ENCODE data around the gene SLC27A1.
"Not testable (repeated sequence)": the region's sequence is repeated elsewhere in the genome, so short reads cannot be mapped to it uniquely, and the experiment has no call there.

Gene SLC27A1

GRCh38 chr19:17495639-17496296 is 25.4 kb downstream of the SLC27A1 start:
- no peak for ATAC-seq
- TF ChIP-seq ARNTL (CRISPR knock-in tag; IDR thresholded peaks at IDR 0.05; ENCODE audit: borderline replicate concordance, low read depth) (no peak), TOX (CRISPR knock-in tag; IDR thresholded peaks at IDR 0.05; ENCODE audit: borderline replicate concordance) (no peak), CSDC2 (CRISPR knock-in tag; IDR thresholded peaks at IDR 0.05) (no peak), OSR1 (CRISPR knock-in tag; IDR thresholded peaks at IDR 0.05) (no peak), CREB5 (CRISPR knock-in tag; IDR thresholded peaks at IDR 0.05; ENCODE audit: low read depth) (no peak), PATZ1 (CRISPR knock-in tag; IDR thresholded peaks at IDR 0.05; ENCODE audit: borderline replicate concordance) (no peak), ZFP30 (CRISPR knock-in tag; IDR thresholded peaks at IDR 0.05) (no peak), ZFP3 (CRISPR knock-in tag; IDR thresholded peaks at IDR 0.05) (no peak), TSHZ2 (CRISPR knock-in tag; IDR thresholded peaks at IDR 0.05) (no peak), RARB (CRISPR knock-in tag; IDR thresholded peaks at IDR 0.05) (no peak), ZNF70 (CRISPR knock-in tag; IDR thresholded peaks at IDR 0.05) (no peak), ZNF8 (CRISPR knock-in tag; IDR thresholded peaks at IDR 0.05) (no peak), ESRRG (CRISPR knock-in tag; IDR thresholded peaks at IDR 0.05) (no peak), ZNF565 (CRISPR knock-in tag; conservative IDR thresholded peaks at IDR 0.05; ENCODE audit: low read depth) (no peak), GLIS3 (CRISPR knock-in tag; IDR thresholded peaks at IDR 0.05) (no peak), BACH2 (CRISPR knock-in tag; IDR thresholded peaks at IDR 0.05; ENCODE audit: borderline replicate concordance) (no peak), CSRNP3 (CRISPR knock-in tag; IDR thresholded peaks at IDR 0.05) (no peak), PPARA (CRISPR knock-in tag; IDR thresholded peaks at IDR 0.05; ENCODE audit: borderline replicate concordance) (no peak), ISL1 (CRISPR knock-in tag; IDR thresholded peaks at IDR 0.05) (no peak), TCF4 (CRISPR knock-in tag; IDR thresholded peaks at IDR 0.05; ENCODE audit: borderline replicate concordance) (no peak)

GRCh38 chr19:17496337-17496997 is 26.1 kb downstream of the SLC27A1 start:
- peak; percentile 90 for ATAC-seq
- TF ChIP-seq CSRNP3 (CRISPR knock-in tag; IDR thresholded peaks at IDR 0.05) (no peak), ZNF8 (CRISPR knock-in tag; IDR thresholded peaks at IDR 0.05) (no peak)

- TF ChIP-seq ARNTL (CRISPR knock-in tag; IDR thresholded peaks at IDR 0.05; ENCODE audit: borderline replicate concordance, low read depth) (no peak), GLIS3 (CRISPR knock-in tag; IDR thresholded peaks at IDR 0.05) (no peak)
- no peak for ATAC-seq
These were observed 26.9 kb downstream of the SLC27A1 start for GRCh38 chr19:17497149-17497798.

GRCh38 chr19:17499025-17499424 is 28.7 kb downstream of the SLC27A1 start:
- not testable (repeated sequence) for ATAC-seq
